HepG2 (cell line): ENCODE results near the gene LZTS2. TPM values are rescaled to one million over a fixed set of nuclear protein-coding genes. Genes with fewer than 3 reads are reported as not detected.

ENCODE experiments used
- FOSL1 ChIP-seq: sonication (generic); formaldehyde crosslinking; IDR thresholded peaks from 2 replicates; pipeline ENCODE4 v1.9.0; 2021; ENCODE audit warnings: missing genetic modification reagents, borderline replicate concordance
- FOXA3 ChIP-seq: IDR thresholded peaks from 2 replicates; pipeline ENCODE4 v1.6.1; 2016; ENCODE audit warnings: missing genetic modification reagents, missing compliant biosample characterization
- FOXK2 ChIP-seq: fragments of 450-650 bp; IDR thresholded peaks from 2 replicates; pipeline ENCODE4 v1.6.1; 2016
- RBAK ChIP-seq: sonication (generic); formaldehyde crosslinking; IDR thresholded peaks from 2 replicates; pipeline ENCODE4 v1.5.1; 2020; ENCODE audit warnings: mild to moderate bottlenecking, missing genetic modification reagents
- SP5 ChIP-seq: IDR thresholded peaks from 2 replicates; pipeline ENCODE4 v1.6.1; 2016; ENCODE audit warnings: low read depth, borderline replicate concordance
- ZNF256 ChIP-seq: sonication (generic); formaldehyde crosslinking; conservative IDR thresholded peaks from 2 replicates; pipeline ENCODE4 v1.4.0; 2020; ENCODE audit warnings: missing genetic modification reagents
- ZNF282 ChIP-seq: fragments of 450-650 bp; IDR thresholded peaks from 2 replicates; pipeline ENCODE4 v1.6.1; 2018; ENCODE audit not compliant: partially characterized antibody
- ZNF775 ChIP-seq: sonication (generic); formaldehyde crosslinking; IDR thresholded peaks from 2 replicates; pipeline ENCODE4 v1.4.0; 2020; ENCODE audit warnings: missing genetic modification reagents, mild to moderate bottlenecking, moderate library complexity, borderline replicate concordance
- polyA plus RNA-seq, 8 experiments: library from polyadenylated mRNA; depleted of rRNA in 3 of 8; stranded (reverse) in 7 of 8; unstranded in 1 of 8; fragments of >200 nt; fragmentation: Illumina TruSeq in 4 of 8; extraction: Trizol in 4 of 8; gene quantifications; 2 replicates each; pipeline versions ENCODE4 v1.2.1 to v1.2.3, GENCODE V29; 2011 to 2016; ENCODE audit warnings: low read depth in 4 of 8, missing spikeins in 1 of 8, mixed read lengths in 1 of 8; ENCODE audit not compliant: insufficient read depth in 1 of 8
- total RNA-seq, 5 experiments: library from RNA; depleted of rRNA; stranded (reverse); fragments of >200 nt; fragmentation: Illumina TruSeq; extraction: Trizol; gene quantifications; 2 replicates each; pipeline ENCODE4 v1.2.3, GENCODE V29; 2016; ENCODE audit warnings: low read depth in 1 of 5
- TF ChIP-seq, protein P1 (sequence below), 2 experiments: fragments of 450-650 bp in 1 of 2; sonication (generic) in 1 of 2; formaldehyde crosslinking; IDR thresholded peaks; 2 replicates each; pipeline versions ENCODE4 v1.5.0 to v1.8.0; 2020 to 2022; ENCODE audit warnings: mild to moderate bottlenecking in 1 of 2, missing genetic modification reagents in 1 of 2
- TF ChIP-seq, protein P2 (sequence below): sonication (generic); formaldehyde crosslinking; IDR thresholded peaks from 2 replicates; pipeline ENCODE4 v1.4.0; 2020; ENCODE audit warnings: missing genetic modification reagents, borderline replicate concordance
- TF ChIP-seq, protein P3 (sequence below), 2 experiments: sonication (generic) in 1 of 2; formaldehyde crosslinking in 1 of 2; IDR thresholded peaks; 2 replicates each; pipeline versions ENCODE4 v1.4.0 to v1.6.1; 2016 to 2020; ENCODE audit warnings: borderline replicate concordance in 1 of 2, low read depth in 1 of 2, mild to moderate bottlenecking in 1 of 2, missing genetic modification reagents in 1 of 2
- TF ChIP-seq, protein P4 (sequence below): sonication (generic); formaldehyde crosslinking; IDR thresholded peaks from 2 replicates; pipeline ENCODE4 v1.5.0; 2020; ENCODE audit warnings: mild to moderate bottlenecking, missing genetic modification reagents, moderate library complexity
- TF ChIP-seq, protein P5 (sequence below): sonication (generic); formaldehyde crosslinking; IDR thresholded peaks from 2 replicates; pipeline ENCODE4 v1.5.0; 2020; ENCODE audit warnings: missing genetic modification reagents
- TF ChIP-seq, protein P6 (sequence below): IDR thresholded peaks from 2 replicates; pipeline ENCODE4 v1.6.1; 2012; ENCODE audit warnings: inconsistent platforms
- TF ChIP-seq, protein P7 (sequence below): sonication (generic); formaldehyde crosslinking; IDR thresholded peaks from 2 replicates; pipeline ENCODE4 v1.4.0; 2020; ENCODE audit warnings: low read depth, mild to moderate bottlenecking, missing genetic modification reagents

LZTS2 gene
- total and polyA plus RNA-seq, 2 of the 13 experiments (the other 11 are each of a cell fraction or from before 2014, with no cell fraction given) = 43.6 to 65.6 TPM

DNA sequence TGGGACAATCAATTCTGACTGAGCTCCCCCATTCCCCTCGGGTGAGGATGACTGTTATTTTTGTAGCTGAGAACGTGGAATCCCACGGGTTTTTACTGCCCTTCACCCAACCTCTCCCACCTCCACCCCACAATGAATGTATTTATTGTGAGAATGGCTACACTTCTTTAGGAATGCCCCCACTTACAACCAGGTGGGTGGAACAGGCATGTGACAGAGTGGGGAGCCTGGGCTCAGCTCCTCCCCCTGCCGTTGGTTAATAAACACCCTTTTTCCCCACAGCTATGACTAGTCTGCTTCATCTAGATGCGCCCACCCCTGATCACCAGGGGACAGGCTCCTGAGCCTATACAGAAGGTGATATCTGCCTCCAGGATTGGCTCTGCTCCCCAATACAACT is 14.3 kb upstream of the LZTS2 start (continued):
- TF ChIP-seq, protein P1, sequence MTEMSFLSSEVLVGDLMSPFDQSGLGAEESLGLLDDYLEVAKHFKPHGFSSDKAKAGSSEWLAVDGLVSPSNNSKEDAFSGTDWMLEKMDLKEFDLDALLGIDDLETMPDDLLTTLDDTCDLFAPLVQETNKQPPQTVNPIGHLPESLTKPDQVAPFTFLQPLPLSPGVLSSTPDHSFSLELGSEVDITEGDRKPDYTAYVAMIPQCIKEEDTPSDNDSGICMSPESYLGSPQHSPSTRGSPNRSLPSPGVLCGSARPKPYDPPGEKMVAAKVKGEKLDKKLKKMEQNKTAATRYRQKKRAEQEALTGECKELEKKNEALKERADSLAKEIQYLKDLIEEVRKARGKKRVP (CRISPR knock-in tag; IDR thresholded peaks at IDR 0.05) = no peak
- TF ChIP-seq RBAK (CRISPR knock-in tag) (no peak), FOSL1 (CRISPR knock-in tag) (no peak), FOXK2 (no peak), FOXA3 (CRISPR knock-in tag) (0 out of 2 replicates have a peak, but pooled peaks have one; percentile 26), SP5 (CRISPR knock-in tag) (peak; percentile 48; the same call in 1 of the 2 replicates), ZNF282 (no peak), ZNF256 (CRISPR knock-in tag) (no peak), ZNF775 (no peak)
- TF ChIP-seq, protein P2, sequence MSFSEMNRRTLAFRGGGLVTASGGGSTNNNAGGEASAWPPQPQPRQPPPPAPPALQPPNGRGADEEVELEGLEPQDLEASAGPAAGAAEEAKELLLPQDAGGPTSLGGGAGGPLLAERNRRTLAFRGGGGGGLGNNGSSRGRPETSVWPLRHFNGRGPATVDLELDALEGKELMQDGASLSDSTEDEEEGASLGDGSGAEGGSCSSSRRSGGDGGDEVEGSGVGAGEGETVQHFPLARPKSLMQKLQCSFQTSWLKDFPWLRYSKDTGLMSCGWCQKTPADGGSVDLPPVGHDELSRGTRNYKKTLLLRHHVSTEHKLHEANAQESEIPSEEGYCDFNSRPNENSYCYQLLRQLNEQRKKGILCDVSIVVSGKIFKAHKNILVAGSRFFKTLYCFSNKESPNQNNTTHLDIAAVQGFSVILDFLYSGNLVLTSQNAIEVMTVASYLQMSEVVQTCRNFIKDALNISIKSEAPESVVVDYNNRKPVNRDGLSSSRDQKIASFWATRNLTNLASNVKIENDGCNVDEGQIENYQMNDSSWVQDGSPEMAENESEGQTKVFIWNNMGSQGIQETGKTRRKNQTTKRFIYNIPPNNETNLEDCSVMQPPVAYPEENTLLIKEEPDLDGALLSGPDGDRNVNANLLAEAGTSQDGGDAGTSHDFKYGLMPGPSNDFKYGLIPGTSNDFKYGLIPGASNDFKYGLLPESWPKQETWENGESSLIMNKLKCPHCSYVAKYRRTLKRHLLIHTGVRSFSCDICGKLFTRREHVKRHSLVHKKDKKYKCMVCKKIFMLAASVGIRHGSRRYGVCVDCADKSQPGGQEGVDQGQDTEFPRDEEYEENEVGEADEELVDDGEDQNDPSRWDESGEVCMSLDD (CRISPR knock-in tag) = peak; percentile 33; the same call in 1 of the 2 replicates
- TF ChIP-seq, protein P3, sequence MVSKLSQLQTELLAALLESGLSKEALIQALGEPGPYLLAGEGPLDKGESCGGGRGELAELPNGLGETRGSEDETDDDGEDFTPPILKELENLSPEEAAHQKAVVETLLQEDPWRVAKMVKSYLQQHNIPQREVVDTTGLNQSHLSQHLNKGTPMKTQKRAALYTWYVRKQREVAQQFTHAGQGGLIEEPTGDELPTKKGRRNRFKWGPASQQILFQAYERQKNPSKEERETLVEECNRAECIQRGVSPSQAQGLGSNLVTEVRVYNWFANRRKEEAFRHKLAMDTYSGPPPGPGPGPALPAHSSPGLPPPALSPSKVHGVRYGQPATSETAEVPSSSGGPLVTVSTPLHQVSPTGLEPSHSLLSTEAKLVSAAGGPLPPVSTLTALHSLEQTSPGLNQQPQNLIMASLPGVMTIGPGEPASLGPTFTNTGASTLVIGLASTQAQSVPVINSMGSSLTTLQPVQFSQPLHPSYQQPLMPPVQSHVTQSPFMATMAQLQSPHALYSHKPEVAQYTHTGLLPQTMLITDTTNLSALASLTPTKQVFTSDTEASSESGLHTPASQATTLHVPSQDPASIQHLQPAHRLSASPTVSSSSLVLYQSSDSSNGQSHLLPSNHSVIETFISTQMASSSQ (IDR thresholded peaks at IDR 0.05; ENCODE audit: low read depth) = no peak
- TF ChIP-seq, protein P3 (CRISPR knock-in tag; IDR thresholded peaks at IDR 0.05; ENCODE audit: borderline replicate concordance) = no peak
- TF ChIP-seq, protein P4, sequence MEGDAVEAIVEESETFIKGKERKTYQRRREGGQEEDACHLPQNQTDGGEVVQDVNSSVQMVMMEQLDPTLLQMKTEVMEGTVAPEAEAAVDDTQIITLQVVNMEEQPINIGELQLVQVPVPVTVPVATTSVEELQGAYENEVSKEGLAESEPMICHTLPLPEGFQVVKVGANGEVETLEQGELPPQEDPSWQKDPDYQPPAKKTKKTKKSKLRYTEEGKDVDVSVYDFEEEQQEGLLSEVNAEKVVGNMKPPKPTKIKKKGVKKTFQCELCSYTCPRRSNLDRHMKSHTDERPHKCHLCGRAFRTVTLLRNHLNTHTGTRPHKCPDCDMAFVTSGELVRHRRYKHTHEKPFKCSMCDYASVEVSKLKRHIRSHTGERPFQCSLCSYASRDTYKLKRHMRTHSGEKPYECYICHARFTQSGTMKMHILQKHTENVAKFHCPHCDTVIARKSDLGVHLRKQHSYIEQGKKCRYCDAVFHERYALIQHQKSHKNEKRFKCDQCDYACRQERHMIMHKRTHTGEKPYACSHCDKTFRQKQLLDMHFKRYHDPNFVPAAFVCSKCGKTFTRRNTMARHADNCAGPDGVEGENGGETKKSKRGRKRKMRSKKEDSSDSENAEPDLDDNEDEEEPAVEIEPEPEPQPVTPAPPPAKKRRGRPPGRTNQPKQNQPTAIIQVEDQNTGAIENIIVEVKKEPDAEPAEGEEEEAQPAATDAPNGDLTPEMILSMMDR (CRISPR knock-in tag) = peak; percentile 53
- TF ChIP-seq, protein P5, sequence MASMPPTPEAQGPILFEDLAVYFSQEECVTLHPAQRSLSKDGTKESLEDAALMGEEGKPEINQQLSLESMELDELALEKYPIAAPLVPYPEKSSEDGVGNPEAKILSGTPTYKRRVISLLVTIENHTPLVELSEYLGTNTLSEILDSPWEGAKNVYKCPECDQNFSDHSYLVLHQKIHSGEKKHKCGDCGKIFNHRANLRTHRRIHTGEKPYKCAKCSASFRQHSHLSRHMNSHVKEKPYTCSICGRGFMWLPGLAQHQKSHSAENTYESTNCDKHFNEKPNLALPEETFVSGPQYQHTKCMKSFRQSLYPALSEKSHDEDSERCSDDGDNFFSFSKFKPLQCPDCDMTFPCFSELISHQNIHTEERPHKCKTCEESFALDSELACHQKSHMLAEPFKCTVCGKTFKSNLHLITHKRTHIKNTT (CRISPR knock-in tag) = no peak
- TF ChIP-seq, protein P6, sequence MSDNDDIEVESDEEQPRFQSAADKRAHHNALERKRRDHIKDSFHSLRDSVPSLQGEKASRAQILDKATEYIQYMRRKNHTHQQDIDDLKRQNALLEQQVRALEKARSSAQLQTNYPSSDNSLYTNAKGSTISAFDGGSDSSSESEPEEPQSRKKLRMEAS = no peak
- TF ChIP-seq, protein P7, sequence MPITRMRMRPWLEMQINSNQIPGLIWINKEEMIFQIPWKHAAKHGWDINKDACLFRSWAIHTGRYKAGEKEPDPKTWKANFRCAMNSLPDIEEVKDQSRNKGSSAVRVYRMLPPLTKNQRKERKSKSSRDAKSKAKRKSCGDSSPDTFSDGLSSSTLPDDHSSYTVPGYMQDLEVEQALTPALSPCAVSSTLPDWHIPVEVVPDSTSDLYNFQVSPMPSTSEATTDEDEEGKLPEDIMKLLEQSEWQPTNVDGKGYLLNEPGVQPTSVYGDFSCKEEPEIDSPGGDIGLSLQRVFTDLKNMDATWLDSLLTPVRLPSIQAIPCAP (CRISPR knock-in tag) = no peak
